NCI-H82 treated with DMSO at 0.1 percent for 48 hours (cell line): ENCODE measurements around the gene SCMH1.

ENCODE experiments used
- DNase-seq: peaks from one replicate; lab custom pipeline; 2025; ENCODE audit not compliant: unreplicated experiment; lab: John Stamatoyannopoulos, UW

Gene SCMH1

GRCh38 chr1:41241749-41242341, at the start of gene SCMH1:
SCMH1 (minus strand) TSS chr1:41242306; CDS start chr1:41186133, 56,173 bp downstream.
- no peak for DNase-seq

DNA sequence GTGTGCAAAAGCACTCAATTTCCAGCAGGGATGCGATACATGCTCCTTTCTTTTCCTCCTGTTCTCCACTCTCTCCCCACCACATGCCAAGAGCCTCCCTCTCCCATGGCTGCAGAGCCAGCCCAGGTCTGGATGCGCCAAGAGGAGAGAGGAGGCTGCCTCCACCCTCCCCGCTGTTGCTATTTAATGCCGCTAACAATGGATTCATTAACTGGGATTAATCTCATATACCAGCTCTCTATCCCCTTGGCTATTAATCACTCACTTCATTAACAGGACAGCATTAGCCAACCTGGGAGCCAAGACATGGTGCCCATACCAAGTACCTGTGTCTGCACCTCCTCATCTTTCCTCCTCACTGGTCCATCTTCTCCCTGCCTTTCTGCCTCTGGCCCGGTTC, 49.1 kb upstream of the SCMH1 start:
- peak; percentile 73 for DNase-seq

DNA sequence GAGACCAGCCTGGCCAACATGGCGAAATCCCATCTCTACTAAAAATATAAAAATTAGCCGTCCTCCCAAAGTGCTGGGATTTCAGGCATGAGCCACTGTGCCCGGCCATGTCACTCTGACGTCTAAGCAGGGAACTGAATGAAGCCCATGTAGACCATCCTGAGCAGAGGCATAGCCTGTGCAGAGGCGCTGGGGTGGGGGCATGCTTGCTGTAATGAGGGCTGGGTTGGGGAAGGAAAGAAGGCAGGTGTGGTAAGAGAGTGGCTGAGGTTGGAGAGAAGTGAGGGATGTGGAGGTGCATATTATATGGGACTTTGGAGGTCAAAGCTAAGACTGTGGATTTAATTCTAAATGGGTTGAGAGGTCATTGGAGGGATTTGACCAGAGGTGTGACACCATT, 47.1 kb upstream of the SCMH1 start:
- no peak for DNase-seq

GRCh38 chr1:41286992-41287391, 44.9 kb upstream of the SCMH1 start:
- DNase-seq: no peak

DNA sequence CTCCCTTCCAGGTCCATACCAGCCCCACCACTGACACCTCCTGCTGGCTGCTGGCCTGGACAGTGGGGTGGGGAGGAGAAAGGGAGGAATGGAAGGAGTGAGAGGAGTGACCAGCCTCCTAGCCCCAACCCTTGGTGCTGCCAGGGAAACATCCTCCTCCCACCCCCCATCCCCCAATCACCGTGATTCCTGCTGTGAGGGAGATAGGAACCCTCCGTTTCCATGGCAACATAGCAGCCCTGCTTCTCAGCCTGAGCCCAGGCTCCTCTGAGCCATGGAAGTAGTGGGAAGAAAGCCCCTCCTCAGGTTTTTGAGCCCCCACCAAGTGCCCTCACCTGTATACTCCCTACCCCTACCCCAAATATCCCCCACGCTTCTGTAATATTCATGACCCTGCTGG, 44.4 kb upstream of the SCMH1 start:
- no peak for DNase-seq

GRCh38 chr1:41285818-41286217, 43.7 kb upstream of the SCMH1 start:
- no peak for DNase-seq

DNA sequence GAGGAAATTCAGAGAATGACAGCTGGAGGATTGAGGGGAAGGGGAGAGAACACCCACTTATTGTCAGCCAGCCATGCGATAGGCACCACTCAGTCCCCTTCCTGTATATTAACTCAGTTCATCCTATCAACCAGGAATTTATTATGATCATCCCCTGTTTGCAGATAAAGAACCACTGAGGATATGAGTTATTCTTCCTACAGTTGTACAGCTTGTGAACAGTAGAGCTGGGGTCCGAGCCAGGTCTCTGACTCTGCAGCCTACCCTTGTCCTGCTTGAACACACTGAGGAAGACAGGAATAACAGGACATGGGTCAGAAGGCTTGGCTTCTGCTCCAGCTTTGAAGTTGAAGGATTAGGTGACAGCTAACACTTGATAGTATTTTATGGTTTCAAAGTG, 42.0 kb upstream of the SCMH1 start:
- DNase-seq: no peak

- peak; percentile 49 for DNase-seq
Measured at GRCh38 chr1:41282679-41283317, 40.7 kb upstream of the SCMH1 start.

DNA sequence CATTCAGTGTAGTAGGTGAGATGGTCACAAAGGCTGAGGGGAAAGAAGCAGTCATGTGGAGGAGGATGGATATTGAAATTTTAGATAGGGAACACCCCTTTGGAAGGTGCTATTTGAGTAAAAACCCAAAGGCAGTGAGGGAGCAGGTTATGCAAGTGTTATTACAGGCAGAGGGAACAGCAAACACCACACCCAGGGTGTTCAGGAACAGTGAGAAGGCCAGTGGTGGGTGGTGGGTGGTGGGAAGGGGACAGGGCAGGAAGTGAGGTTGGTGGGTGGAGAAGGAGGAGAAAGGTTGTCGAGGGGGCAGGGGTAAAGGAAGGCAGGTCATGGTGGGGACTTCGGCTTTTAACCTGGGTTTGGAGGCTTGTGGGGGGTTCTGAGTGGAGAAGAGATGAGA, 39.2 kb upstream of the SCMH1 start:
- DNase-seq: no peak

GRCh38 chr1:41280202-41281032, 38.3 kb upstream of the SCMH1 start:
- no peak for DNase-seq

DNA sequence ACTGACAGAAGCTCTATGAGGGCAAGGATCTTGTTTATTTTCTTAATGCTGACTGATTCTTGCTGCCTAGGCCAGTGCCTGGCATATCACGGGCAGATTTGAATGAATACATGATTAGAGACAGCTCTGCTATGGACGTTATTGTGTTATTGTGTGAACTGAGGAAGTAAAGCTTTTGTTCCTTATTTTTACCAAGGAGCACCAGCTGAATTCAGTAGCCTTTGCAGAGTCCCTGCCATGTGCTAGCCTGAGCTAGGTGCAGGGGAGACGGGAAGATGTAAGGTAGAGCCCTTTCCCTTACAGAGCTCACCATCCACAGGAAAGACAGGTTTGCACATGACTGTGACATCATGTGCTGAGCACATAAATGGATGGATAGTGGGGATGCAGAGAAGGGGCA, 36.0 kb upstream of the SCMH1 start:
- DNase-seq: no peak

GRCh38 chr1:41277371-41277975, 35.4 kb upstream of the SCMH1 start:
- DNase-seq: no peak

GRCh38 chr1:41275831-41276230, 33.7 kb upstream of the SCMH1 start:
- DNase-seq: no peak

DNA sequence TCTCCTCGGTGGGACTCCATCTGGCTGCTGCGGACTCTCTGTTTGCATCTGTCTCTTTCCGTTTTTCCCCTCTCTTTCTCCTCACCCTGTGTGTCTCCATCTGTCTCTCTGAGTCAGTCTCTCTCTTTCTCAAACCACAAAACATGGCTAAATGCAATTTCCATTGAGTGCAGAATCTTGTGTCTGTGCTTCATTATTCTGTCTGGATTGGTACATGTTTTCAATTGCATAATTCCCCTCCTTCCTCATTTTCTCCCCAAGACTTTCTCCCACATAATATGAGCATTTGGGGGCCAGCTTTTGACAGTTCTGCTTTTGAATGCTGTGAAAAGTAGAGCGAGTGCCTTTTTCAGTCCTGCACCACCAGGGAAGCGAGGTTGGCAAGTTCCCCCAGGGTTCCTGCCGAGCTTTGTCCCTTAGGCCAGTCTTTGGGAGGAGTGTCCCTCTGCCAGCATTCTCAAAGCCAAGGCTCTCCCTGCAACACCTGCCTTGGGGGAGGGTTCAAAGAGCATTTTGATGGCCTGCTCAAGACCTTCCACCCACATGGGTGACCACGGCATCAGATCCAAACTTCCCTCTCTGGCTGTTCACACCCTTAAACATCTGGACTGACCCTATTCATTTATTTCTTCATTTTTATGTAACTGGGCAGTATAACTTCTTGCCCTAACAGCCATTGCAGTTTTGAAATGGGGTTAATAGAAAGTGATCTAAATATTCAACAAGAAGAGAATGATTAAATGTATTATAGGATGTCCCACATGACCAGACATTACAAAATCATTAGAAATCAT, 32.8 kb upstream of the SCMH1 start:
- DNase-seq: no peak

DNA sequence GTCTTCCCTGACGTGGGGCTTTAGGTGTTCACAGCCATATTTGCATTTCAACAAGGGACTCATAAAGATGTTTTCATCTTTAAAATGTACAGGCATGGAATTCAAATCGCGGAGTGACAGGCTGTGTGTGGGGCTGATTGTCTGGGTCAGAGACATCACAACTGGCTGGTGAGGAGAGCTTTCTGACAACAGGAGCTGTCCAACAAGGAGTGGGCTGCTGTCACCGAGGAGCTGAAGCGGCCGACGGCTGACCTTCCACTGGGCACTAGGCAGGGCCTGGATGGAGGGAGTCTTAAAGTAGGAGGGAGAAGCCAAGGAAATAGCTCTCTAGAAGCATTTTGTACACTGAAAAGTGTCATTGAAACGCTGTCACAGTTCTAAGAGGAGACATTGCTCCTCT, 30.5 kb upstream of the SCMH1 start:
- DNase-seq: no peak

DNA sequence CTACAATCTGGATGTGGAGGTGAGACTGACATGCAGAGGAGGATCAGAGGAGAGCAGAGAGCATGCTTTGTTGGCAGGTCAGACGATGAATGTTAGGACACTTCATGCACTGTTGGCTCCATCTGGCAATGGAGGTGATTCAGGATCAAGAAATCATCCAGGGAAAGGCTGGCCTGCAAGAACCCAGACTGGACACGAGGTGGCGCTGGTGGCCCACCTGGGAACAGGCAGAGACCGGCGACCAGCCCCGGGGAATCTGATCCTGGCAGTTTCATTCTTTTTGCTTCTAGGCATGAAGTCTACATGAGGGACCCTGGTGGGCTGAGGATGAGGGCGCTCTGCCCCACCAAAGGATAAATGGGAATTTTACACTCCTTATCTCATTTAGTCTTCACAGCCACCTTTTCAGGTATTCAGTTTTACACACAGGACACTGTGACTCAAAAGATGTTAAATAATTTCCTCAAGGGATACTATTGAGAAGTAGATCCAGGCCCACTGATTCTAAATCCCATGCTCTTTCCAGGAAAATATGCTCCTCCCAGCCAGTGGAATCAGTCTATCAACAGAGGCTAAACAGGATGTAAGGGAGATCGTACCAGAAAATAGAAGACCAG, 26.2 kb upstream of the SCMH1 start:
- peak; percentile 87 for DNase-seq

GRCh38 chr1:41261926-41262618, 20.0 kb upstream of the SCMH1 start:
- no peak for DNase-seq

DNA sequence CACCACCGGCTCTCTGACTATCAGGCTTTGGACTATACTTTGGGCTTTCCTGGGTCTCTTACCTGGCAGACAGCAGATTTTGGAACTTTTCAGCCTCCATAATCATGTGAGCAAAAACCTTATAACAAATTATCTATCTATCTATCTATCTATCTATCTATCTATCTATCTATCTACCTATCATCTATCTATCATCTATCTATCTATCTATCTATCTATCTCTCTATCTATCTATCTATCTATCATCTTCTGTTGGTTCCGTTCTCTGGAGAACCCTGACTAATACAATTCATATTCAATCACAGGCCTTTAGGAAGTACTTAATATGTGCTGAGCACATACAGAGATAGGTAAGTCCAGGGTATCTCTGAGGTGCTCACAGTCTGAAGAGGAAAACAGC, 18.7 kb upstream of the SCMH1 start:
- no peak for DNase-seq

DNA sequence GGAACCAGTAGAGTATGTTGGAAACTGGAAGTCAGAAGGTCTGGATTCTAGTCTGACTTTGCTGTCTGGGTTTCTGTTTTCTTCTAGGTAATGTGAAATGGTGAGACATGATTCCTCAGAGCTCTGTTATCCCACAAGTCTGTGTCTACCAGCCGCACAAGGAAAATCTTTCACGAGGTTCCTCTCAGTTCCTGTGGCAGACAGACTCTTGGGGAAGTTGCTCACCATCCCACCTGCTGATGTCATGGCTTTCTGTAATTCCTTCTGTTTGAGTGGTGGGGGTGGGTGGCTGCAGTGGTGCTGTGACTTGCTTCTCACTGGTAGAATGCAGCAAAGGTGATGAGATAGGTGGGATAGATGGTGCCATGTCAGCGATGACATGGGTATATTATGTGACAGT, 17.1 kb upstream of the SCMH1 start:
- DNase-seq: no peak

DNA sequence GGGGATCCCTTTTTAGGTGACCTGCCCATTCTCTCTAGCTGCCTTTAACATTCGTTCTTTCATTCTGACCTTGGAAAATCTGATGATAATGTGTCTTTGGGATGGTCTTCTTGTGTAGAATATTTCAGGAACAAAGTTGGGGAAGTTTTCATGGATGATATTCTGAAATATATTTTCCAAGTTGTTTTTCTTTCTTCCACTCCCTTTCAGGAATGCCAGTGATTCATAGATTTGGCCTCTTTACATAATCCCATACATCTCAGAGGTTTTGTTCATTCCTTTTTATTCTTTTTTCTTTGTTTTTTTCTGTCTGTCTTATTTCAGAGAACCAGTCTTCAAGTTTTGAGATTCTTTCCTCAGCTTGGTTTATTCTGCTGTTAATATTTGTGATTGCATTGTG, 13.9 kb upstream of the SCMH1 start:
- no peak for DNase-seq
